HCT116 (cell line): ENCODE measurements around the gene HMGCS2. TPM values are rescaled to one million over a fixed set of nuclear protein-coding genes. Genes with fewer than 3 reads are reported as not detected.

ENCODE experiments used
- ATAC-seq: fragments of 200-7000 bp; cut with Tn5 transposase; 2 replicates; pipeline ENCODE4 v1.9.1; 2020; ENCODE audit warnings: mild to moderate bottlenecking, moderate library complexity
- BruUV-seq: library from RNA; stranded (reverse); fragments of 400-500 nt; replicated peaks from 2 replicates; lab custom pipeline; 2021; lab: Mats Ljungman, UMichigan
- CTCF ChIA-PET: fragments of 300-600 bp; sonication (Branson Sonifier 250); formaldehyde crosslinking; loops from one replicate; lab custom pipeline; 2021; ENCODE audit warnings: antibody characterized with exemption; lab: Charles Lee
- POLR2A ChIA-PET: fragments of 300-600, 350-600 bp; sonication (Branson Sonifier 250); formaldehyde crosslinking; loops from one replicate; lab custom pipeline; 2021; ENCODE audit warnings: antibody characterized with exemption; lab: Charles Lee
- RAD21 ChIA-PET, 2 experiments: fragments of 300-600 bp; sonication (Branson Sonifier 250); formaldehyde crosslinking; loops; one replicate each; lab custom pipeline; 2023; ENCODE audit warnings: low total read pairs in 2 of 2; ENCODE audit not compliant: uncharacterized antibody in 2 of 2, unreplicated experiment in 2 of 2, low non-redundant PET in 1 of 2; lab: Charles Lee
- DNase-seq: peaks from one replicate; pipeline ENCODE4 v3.0.0-alpha.2; 2010; ENCODE audit warnings: low read depth, low spot score
- H2AFZ ChIP-seq: fragments of 200-600 bp; shearing (Covaris generic), sonication (generic); 2 replicates; pipeline ENCODE4 v1.6.1; 2017; ENCODE audit warnings: low read depth, mixed run types, mixed read lengths, antibody characterized with exemption, low read length; ENCODE audit not compliant: poor library complexity, severe bottlenecking
- H3K27ac ChIP-seq: 2 replicates; pipeline ENCODE4 v1.5.1; 2012; ENCODE audit warnings: low read depth, low read length
- H3K27me3 ChIP-seq: fragments of 200-600 bp; sonication (generic); 2 replicates; pipeline ENCODE4 v1.6.1; 2016; ENCODE audit warnings: mixed run types, low read length, mixed read lengths; ENCODE audit not compliant: insufficient read depth
- H3K36me3 ChIP-seq, 2 experiments: fragments of 200-500 bp in 1 of 2; fragments of 200-600 bp in 1 of 2; sonication (Bioruptor generic) in 1 of 2; sonication (generic) in 1 of 2; 2 replicates each; pipeline versions ENCODE4 v1.5.1 to v1.6.1; 2014 to 2016; ENCODE audit warnings: low read length in 2 of 2, inconsistent platforms in 1 of 2, mixed read lengths in 1 of 2, mixed run types in 1 of 2; ENCODE audit not compliant: insufficient read depth in 2 of 2, control insufficient read depth in 1 of 2
- H3K4me1 ChIP-seq, 2 experiments: fragments of 200-600 bp in 1 of 2; sonication (generic) in 1 of 2; 2 replicates each; pipeline versions ENCODE4 v1.5.1 to v1.6.1; 2012 to 2017; ENCODE audit warnings: low read length in 2 of 2, inconsistent platforms in 1 of 2, mild to moderate bottlenecking in 1 of 2, mixed read lengths in 1 of 2, mixed run types in 1 of 2, moderate library complexity in 1 of 2; ENCODE audit not compliant: insufficient read depth in 2 of 2, control insufficient read depth in 1 of 2
- H3K4me2 ChIP-seq: fragments of 200-600 bp; sonication (generic); 2 replicates; pipeline ENCODE4 v1.6.1; 2017; ENCODE audit warnings: mixed run types, low read length, mixed read lengths
- H3K4me3 ChIP-seq, 2 experiments: fragments of 200-600 bp in 1 of 2; sonication (generic) in 1 of 2; replicated peaks in 1 of 2; 2 replicates each; pipeline ENCODE4 v1.5.1; 2011 to 2016; ENCODE audit warnings: low read length in 2 of 2, control low read depth in 1 of 2, low read depth in 1 of 2, mild to moderate bottlenecking in 1 of 2, mixed read lengths in 1 of 2, mixed run types in 1 of 2
- H3K79me2 ChIP-seq: fragments of 200-600 bp; sonication (generic); 2 replicates; pipeline ENCODE4 v1.6.1; 2017; ENCODE audit warnings: mild to moderate bottlenecking, mixed run types, low read length, moderate library complexity, mixed read lengths; ENCODE audit not compliant: insufficient read depth
- H3K9ac ChIP-seq: fragments of 200-600 bp; sonication (generic); 2 replicates; pipeline ENCODE4 v1.6.1; 2016; ENCODE audit warnings: low read length, mixed read lengths
- H3K9me2 ChIP-seq: fragments of 200-600 bp; sonication (generic), shearing (Covaris generic); 2 replicates; pipeline ENCODE4 v1.6.1; 2017; ENCODE audit warnings: mixed run types, mild to moderate bottlenecking, moderate library complexity; ENCODE audit not compliant: insufficient read depth
- H3K9me3 ChIP-seq, 2 experiments: fragments of 200-500 bp in 1 of 2; fragments of 200-600 bp in 1 of 2; sonication (Bioruptor generic) in 1 of 2; sonication (generic) in 1 of 2; 2 replicates each; pipeline ENCODE4 v1.6.1; 2014 to 2017; ENCODE audit warnings: low read length in 2 of 2, mixed read lengths in 2 of 2, inconsistent platforms in 1 of 2, low read depth in 1 of 2, mild to moderate bottlenecking in 1 of 2, mixed run types in 1 of 2, moderate library complexity in 1 of 2; ENCODE audit not compliant: control insufficient read depth in 1 of 2, insufficient read depth in 1 of 2
- H4K20me1 ChIP-seq: fragments of 200-600 bp; sonication (generic), shearing (Covaris generic); 2 replicates; pipeline ENCODE4 v1.6.1; 2017; ENCODE audit warnings: mixed run types, mild to moderate bottlenecking, moderate library complexity; ENCODE audit not compliant: insufficient read depth
- CTCF ChIP-seq, 3 experiments: fragments of 200-600 bp in 1 of 3; sonication (generic) in 1 of 3; IDR thresholded peaks in 2 of 3; conservative IDR thresholded peaks in 1 of 3; 2 replicates each; pipeline ENCODE4 v1.5.1; 2012 to 2017; ENCODE audit warnings: low read depth in 2 of 3, low read length in 2 of 3, antibody characterized with exemption in 1 of 3, borderline replicate concordance in 1 of 3, control low read depth in 1 of 3, mild to moderate bottlenecking in 1 of 3, mixed read lengths in 1 of 3, mixed run types in 1 of 3, moderate library complexity in 1 of 3; ENCODE audit not compliant: insufficient read depth in 1 of 3
- EZH2 ChIP-seq: fragments of 200-600 bp; sonication (generic); IDR thresholded peaks from 2 replicates; pipeline ENCODE4 v1.6.1; 2017; ENCODE audit warnings: antibody characterized with exemption, mixed run types
- JUND ChIP-seq: IDR thresholded peaks from 2 replicates; pipeline ENCODE4 v1.6.1; 2012
- POLR2A ChIP-seq: IDR thresholded peaks from 2 replicates; pipeline ENCODE4 v1.7.0; 2011; ENCODE audit warnings: borderline replicate concordance; ENCODE audit not compliant: insufficient read depth, insufficient read length; ENCODE audit errors: extremely low read depth
- YY1 ChIP-seq: IDR thresholded peaks from 2 replicates; pipeline ENCODE4 v1.6.1; 2011; ENCODE audit warnings: low read length, low read depth, moderate library complexity, mild to moderate bottlenecking; ENCODE audit not compliant: insufficient replicate concordance; ENCODE audit errors: extremely low read depth
- ZNF274 ChIP-seq: fragments of 200-500 bp; sonication (Bioruptor generic); IDR thresholded peaks from 2 replicates; pipeline ENCODE4 v1.6.1; 2014; ENCODE audit warnings: mild to moderate bottlenecking, low read depth, low read length, inconsistent platforms
- intact Hi-C: fragments of 100-400 bp; cut with micrococcal nuclease; formaldehyde crosslinking; loops from 2 replicates; pipeline ENCODE4 v1.10.0; 2022
- total RNA-seq: library from RNA; stranded (reverse); gene quantifications from one replicate; pipeline ENCODE4 v1.2.1, GENCODE V29; 2021; ENCODE audit not compliant: unreplicated experiment

The HMGCS2 gene
- total RNA-seq, 1 experiment from 2014 or later: 0.20 TPM

- TF ChIP-seq EZH2: no peak
- H3K27me3 ChIP-seq: no peaks in the 10 kb centered on the region
- H3K79me2 ChIP-seq: no peaks in the 10 kb centered on the region
- H3K27ac ChIP-seq: no peak overlapping the region
- H3K4me1 ChIP-seq: no peaks in the 10 kb centered on the region
- intact Hi-C loops: no loop called here
- no peak overlapping the region for H2AFZ ChIP-seq
- no peaks in the 10 kb centered on the region for H3K9me3 ChIP-seq
- no peak overlapping the region for H3K4me2 ChIP-seq
- peaks cover 3 to 25% of the 10 kb centered on the region in 2 experiments; a peak in 3 of 4 replicates for H3K36me3 ChIP-seq
- BruUV-seq: no TSS peak
- ATAC-seq: no peak
- H3K4me3 ChIP-seq: no peak overlapping the region
- H3K9ac ChIP-seq: no peak overlapping the region
- H3K9me2 ChIP-seq: no peaks in the 10 kb centered on the region
- DNase-seq: no peak
- POLR2A ChIA-PET: no interaction called here
- CTCF ChIA-PET: no interaction called here
- RAD21 ChIA-PET: no interaction called here
- H4K20me1 ChIP-seq: no peaks in the 10 kb centered on the region
Measured at GRCh38 chr1:119724611-119725218, 44.0 kb downstream of the HMGCS2 start.

GRCh38 chr1:119721896-119722295 lies 46.8 kb downstream of the HMGCS2 start:
- no peaks in the 10 kb centered on the region for H3K9me2 ChIP-seq
- H3K4me3 ChIP-seq: no peak overlapping the region
- H3K4me1 ChIP-seq: no peaks in the 10 kb centered on the region
- H3K27me3 ChIP-seq: no peaks in the 10 kb centered on the region
- intact Hi-C loops: no loop called here
- no peak overlapping the region for H3K9ac ChIP-seq
- RAD21 ChIA-PET: no interaction called here
- DNase-seq: no peak
- no peak overlapping the region for H2AFZ ChIP-seq
- ATAC-seq: no peak
- TF ChIP-seq CTCF (IDR thresholded peaks at IDR 0.05 in 2 of 3, conservative IDR thresholded peaks at IDR 0.05 in 1 of 3; ENCODE audit: borderline replicate concordance in 1 of 3, insufficient read depth in 1 of 3, low read depth in 2 of 3, low read length in 2 of 3) (no peak), POLR2A (no peak), YY1 (no peak), JUND (no peak), ZNF274 (no peak)
- H3K79me2 ChIP-seq: peaks cover 4% of the 10 kb centered on the region; the same call in 1 of the 2 replicates
- CTCF ChIA-PET: no interaction called here
- POLR2A ChIA-PET: no interaction called here
- no peak overlapping the region for H3K27ac ChIP-seq
- H4K20me1 ChIP-seq: no peaks in the 10 kb centered on the region
- no TSS peak for BruUV-seq
- H3K4me2 ChIP-seq: no peak overlapping the region
- peaks cover 0 to 10% of the 10 kb centered on the region in 2 experiments; a peak in 3 of 4 replicates for H3K36me3 ChIP-seq
- H3K9me3 ChIP-seq: no peaks in the 10 kb centered on the region
